Measurements from ENCODE around the gene IFT88.

IFT88 gene

DNA sequence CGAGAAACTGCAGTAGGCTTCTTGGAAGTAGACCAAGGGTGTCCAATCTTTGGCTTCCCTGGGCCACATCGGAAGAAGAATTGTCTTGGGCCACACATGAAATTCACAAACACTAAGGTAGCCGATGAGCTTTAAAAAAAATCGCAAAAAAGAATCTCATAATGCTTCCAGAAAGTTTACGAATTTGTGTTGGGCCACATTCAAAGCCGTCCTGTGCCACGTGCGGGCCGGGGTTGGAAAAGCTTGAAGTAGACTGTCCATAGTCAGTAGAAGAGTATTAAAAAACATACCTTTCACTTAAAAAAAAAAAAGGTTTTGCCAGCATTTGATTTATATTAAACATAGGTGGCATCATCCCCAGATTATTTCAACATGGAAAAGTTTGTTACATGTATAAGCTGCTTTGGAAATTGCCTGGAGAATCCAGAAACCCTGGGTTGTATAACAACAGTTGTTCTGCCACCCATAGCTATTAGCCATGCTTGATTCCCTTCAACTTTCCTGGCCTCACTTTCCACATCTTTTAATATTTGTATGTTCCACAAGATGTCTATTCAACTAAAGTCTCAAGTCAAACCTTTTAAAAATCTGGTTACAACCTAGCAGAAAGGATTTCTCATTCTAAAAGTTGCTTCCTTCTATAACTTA lies 1.0 kb downstream of the IFT88 start:
- no peak for DNase-seq

DNA sequence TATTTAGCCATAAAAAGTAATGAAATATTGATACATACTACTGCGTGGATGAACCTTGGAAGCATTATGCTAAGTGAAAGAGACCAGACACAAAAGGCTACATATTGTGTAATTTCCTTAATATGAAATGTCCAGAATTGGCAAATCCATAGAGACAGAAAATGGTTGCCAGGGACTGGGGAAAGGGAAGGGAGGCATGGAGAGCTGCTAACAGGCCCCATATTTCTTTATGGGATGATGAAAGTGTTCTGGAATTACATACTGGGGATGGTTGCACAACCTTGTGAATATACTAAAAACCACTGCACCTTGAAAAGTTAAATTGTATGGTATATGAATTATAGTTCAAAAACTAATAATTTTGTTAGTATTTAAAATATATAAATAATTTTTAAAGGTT lies 3.6 kb downstream of the IFT88 start:
- no peak for DNase-seq

GRCh38 chr13:20571676-20572075 lies 4.7 kb downstream of the IFT88 start:
- DNase-seq = no peak

DNA sequence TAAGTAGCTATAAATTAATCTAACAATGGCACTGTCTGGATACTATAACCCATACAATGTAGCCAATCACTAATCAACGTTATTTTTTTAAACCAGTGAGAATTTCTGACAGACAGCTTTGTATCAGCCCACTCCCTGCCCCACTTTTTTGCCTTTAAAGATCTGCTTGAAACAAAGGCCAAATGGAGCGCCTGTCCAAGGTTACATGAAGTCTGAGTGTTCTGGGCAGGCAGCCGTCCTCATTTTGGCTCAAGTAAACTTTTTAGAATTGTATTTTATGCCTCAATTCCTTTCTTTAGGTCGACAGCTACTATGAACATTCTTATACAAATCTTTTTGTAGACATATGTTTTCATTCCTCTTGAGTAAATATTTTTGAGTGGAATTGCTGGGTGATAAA lies 6.2 kb downstream of the IFT88 start:
- DNase-seq = no peak

DNA sequence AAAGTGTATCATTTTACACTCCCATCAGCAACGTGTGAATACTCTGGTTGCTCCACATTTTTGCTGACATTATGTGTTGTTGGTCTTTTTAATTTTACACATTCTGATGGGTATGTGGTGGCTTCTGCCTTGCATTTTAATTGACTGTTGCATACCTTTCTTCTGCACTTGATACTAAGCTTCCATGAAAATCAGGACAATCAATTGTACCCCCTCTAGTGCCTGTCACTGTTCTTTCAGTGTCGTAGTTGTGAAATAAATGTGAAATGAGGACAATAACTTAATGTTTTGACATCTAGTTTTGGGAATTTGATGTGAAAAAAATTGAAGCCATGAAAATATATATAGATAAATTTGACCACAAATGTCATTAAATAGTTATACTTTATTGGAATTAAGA lies 6.7 kb downstream of the IFT88 start:
- DNase-seq = no peak

DNA sequence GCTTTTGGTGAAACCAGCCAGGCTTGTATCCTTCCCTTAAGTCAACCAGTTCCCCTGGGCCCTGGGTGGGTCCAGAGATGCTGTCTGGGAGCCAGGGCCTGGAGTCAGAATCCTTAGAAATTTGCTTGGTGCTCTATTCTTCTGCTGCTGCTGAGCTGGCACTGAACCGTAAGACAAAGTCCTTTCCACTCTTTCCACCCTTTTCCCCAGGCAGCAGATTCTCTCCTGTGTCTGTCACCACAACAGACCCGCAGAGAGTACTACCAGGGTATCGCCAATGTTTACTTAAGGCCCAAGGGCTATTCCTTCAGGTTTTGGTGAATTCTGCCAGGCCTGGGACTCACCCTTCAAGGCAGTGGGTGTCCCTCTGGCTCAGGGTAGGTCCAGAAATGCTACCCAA lies 12.2 kb downstream of the IFT88 start:
- no peak for DNase-seq

DNA sequence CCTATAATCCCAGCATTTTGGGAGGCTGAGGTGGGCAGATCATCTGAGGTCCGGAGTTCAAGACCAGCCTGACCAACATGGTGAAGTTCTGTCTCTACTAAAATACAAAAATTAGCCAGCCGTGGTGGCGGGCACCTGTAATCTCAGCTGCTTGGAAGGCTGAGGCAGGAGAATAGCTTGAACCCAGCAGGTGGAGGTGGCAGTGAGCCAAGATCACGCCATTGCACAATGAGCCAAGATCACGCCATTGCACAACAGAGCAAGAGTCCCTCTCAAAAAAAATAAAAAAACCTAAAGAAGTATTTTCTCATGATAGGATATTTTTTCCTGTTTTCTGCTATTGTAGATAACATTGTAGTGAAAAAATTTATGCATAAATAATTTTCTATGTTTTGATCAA lies 13.3 kb downstream of the IFT88 start:
- no peak for DNase-seq

GRCh38 chr13:20582026-20582425 lies 15.1 kb downstream of the IFT88 start:
- DNase-seq = no peak

DNA sequence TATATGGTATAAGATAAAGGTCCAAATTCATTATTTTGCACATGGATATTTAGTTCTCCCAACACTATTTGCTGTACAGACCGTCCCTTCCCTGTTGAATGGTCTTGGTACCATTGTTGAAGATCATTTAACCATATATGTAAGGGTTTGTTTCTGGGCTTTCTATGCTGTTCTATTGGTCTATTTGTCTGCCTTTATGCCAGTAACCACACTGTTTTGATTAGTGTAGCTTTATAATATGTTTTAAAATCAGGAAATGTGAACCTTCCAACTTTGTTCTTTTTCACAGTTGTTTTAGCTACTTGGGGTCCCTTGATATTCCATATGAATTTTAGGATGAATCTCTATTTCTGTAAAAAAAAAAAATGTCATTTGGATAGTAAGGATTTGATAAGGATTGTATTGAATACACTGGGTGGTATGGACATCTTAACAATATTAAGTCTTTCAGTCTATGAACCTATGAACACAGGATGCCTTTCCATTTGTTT lies 16.9 kb downstream of the IFT88 start:
- DNase-seq = no peak

DNA sequence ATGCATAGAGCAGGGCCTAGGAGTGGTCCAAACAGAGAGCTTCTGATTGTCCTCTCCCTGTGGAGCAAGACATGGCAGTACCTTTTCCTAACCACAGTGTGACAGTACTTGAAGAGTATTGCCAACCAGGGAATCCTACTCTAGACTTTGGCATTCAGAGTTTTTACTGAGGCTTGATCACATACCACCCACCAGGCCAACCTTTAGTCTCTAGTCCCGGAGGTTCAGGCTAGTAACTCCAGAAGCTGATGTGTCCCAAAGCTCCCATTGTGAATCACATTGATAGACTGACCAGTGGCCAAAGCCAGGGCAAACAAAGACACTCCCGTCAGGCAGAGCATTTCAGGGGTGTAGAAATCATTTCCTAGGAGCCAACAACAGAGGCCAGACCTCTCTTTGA lies 18.4 kb downstream of the IFT88 start:
- DNase-seq = no peak

DNA sequence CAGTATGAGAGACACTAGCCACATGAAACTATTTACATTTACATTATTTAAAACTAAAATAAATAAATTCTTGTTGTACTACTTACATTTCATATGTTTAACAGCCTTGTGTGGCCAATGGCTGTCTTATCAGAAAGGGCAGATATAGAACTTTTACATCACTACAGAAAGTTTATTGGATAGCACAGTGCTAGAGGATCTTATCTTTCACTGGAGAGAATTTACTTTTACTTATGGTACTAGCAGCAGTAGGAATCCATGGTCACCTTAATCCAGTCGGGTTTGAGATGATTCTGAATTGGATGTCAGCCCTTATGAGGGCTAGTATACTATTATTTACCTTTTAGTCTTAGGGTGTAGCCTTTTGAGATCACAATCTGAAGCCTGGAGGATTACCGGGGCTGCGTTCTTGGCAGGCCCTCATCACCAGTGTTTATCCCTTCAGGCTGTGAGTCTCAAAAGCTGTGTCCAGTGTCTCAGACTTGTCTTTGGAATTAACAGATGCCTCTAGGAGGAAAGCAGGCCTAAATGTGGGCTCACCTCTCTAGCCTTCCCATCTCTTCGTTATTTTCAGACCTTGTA lies 21.7 kb downstream of the IFT88 start:
- DNase-seq = no peak

GRCh38 chr13:20590561-20590960 lies 23.6 kb downstream of the IFT88 start:
- DNase-seq = no peak

GRCh38 chr13:20592606-20593005 lies 25.6 kb downstream of the IFT88 start:
- no peak for DNase-seq

DNA sequence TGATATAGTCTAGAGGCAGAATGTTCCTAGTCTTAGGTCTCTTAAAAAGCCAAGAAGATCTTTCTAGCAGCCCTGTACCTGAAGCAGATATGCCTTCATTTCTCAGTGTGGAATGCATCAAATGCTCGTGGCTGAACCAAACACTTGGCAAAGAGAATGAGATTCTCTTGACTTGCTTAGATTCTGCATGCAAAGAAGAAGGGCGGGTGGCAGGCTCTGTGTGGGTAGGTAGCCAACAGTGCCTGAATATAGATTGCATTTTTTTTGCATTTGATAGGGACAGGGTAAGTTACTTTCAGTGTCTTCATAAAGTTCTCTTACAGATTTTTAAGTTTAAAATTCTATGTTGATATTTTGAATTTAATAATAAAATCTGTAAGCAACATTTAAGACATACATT lies 27.3 kb downstream of the IFT88 start:
- no peak for DNase-seq

GRCh38 chr13:20607015-20607414 lies 40.1 kb downstream of the IFT88 start:
- no peak for DNase-seq

GRCh38 chr13:20608438-20609020 lies 41.6 kb downstream of the IFT88 start:
- DNase-seq = no peak

DNA sequence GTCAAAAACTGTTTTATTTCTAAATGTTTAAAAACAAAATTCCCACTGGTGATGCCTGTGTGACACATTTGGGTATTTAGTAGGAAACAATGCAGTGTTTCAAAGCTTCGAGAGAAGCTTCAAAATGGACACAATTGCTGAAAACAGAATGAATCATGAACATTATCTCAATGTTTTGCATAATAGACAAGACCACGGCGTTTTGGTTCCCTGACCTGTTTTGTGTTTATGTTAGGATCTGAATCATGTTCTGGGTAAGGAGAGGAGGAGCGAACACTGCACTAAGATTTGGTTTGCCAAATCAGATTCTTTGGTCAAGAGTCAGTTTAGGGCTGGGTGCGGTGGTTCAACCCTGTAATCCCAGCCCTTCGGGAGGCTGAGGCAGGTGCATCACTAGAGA lies 42.2 kb downstream of the IFT88 start:
- no peak for DNase-seq

DNA sequence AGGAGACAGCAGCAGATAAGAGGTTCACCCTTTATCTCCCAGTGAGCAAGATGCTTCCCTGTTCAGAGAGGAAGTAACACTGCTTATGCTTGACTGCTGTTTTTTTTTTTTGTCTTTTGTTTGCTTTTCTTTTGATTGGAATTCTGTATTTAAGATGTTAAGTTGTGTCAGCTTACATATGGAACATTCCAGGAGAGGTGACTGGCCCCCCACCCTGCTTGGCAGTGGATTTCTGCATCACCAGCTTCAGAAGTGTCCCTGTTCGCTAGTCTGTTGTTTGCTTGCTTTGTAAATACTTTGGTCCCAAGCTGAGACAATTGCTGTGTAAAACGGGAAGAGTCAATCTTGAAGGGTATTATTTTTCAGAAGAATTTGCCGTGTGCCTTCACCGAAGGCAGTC lies 43.0 kb downstream of the IFT88 start:
- DNase-seq = no peak

GRCh38 chr13:20616059-20616797 lies 49.3 kb downstream of the IFT88 start:
- DNase-seq = no peak

DNA sequence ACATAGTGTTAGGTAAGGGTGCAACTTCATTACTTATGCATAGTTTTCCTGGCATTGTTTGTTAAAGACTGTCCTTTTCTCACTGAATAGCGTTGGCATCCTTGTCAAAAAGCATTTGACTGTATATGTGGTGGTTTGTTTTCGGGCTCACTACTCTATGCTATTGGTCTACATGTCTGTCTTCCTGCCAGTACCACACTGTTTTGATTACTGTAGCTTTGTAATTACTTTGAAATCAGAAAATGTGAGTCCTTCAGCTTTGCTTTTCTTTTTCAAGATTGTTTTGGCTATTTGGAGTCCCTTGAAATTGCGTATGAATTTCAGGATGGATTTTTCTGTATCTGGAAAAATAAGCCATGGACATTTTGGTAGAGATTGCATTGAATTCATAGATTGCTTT lies 56.0 kb downstream of the IFT88 start:
- DNase-seq = no peak

GRCh38 chr13:20624213-20624612 lies 57.3 kb downstream of the IFT88 start:
- no peak for DNase-seq

- DNase-seq = no peak
Observed at GRCh38 chr13:20633802-20634201, 66.8 kb downstream of the IFT88 start.

GRCh38 chr13:20636079-20636478 lies 69.1 kb downstream of the IFT88 start:
- DNase-seq = no peak

GRCh38 chr13:20637811-20638210 lies 70.9 kb downstream of the IFT88 start:
- no peak for DNase-seq

Measured in NCI-H1092 (cell line).